Activated CD4-positive, alpha-beta T cell treated with anti-CD3 and anti-CD28 coated beads, Interleukin-2, amount 50 U/mL, for 4 hours (primary cell): ENCODE data around the gene RNF43.

Experiments used
- DNase-seq, 2 experiments: peaks; one replicate each; pipeline ENCODE4 v3.0.0-alpha.2; 2020

Gene RNF43

DNA sequence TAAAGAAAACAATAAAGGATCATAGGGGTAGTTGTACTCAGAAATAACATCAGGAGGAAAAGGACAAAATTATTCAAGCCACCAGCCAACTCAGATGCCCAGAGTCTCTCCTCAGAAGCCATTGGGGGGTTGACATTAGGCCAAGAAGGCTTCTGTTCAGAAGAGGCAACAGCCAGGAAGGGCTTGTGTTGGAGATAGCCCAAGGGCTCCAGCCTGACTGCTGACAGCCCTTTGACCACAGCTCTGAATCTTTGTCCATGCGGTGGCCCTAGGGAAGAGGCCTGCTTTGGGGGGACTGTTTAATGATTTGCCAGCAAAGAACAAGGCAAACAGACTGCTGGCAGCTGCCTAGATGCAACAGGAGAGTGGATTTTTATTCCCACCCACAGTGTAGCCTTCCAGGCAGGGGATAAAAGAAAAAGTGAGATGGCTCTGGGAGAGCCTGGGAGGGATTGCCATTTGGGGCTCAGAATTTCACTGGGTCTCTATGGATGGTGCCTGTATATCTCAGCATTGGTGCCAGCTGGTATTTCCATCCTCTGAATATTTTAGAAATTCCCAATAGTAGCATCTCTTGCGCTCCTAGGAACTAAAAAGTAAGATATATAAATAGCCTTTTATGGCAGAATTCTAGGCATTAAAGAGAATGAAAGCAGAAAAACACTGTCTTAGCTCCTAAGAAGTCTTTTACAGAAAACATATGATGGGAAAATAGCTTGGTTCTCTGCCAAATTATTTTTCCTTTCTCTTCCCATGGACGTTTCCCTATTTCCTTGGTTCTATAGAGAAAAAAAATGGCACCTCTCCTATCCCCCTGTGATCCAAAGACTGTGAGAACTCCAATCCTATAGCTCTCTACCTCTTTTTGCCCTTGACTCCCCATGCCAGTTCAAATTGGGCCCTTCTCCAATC, 36.0 kb downstream of the RNF43 start:
- DNase-seq, result no peak

DNA sequence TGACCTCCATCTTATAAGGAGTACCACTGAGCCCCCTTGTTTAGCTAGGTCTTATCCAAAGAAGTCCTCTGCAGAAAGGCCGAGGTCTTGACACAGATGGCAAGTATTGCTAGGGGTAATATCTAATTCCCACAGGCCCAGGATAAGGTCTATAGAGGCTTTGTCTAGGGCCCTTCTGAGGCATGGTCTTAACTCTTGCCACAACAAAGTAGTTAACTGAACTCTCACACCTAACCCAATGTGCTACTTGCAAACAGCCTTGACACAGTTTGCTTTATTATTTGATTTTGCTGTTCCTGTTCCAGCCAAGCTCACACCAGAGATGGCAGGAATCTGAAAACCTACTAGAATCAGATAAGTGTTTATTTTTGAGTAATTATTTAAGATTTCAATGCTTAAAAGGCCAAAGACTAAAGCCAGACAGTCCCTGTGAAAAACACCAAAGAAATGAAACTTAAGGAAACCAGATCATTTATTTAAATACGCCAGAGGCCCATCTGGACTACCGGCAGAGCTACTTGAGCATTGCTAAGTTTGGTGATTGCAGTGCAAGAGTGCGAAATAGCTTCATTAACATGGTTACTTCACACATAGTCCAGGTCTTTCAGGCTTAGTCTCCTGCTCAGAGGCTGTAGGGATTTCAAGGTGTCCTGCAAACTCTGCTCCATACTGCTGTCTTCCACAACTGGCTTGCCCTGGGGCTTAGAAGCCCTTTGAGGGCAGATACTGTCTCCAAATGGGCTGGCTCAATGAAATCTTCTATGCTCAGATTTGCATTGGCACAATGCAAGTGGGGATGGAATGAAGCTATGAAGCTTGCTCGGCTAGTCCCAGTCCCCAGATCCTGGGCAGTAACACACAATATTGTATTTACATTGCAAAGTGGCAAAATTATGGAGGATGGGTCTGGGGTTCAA, 36.9 kb downstream of the RNF43 start:
- no peak for DNase-seq

DNA sequence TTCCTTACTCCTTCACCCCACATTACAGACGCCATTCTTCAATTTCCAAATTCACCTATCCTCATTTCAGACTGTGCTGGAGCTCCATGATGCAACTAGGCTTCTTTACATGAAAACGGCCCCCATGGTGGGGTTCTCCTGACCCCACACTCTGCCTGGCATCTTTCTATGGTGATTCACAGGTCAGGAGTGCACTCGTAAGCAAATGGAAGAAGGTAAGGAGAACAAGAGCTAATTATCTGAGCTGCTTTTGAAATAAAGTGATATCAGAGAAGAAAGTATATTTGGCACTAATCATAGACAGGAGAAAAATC, 37.9 kb downstream of the RNF43 start:
- DNase-seq, result no peak

- DNase-seq, result no peak
Observed at GRCh38 chr17:58378733-58379510, 38.4 kb downstream of the RNF43 start.

DNA sequence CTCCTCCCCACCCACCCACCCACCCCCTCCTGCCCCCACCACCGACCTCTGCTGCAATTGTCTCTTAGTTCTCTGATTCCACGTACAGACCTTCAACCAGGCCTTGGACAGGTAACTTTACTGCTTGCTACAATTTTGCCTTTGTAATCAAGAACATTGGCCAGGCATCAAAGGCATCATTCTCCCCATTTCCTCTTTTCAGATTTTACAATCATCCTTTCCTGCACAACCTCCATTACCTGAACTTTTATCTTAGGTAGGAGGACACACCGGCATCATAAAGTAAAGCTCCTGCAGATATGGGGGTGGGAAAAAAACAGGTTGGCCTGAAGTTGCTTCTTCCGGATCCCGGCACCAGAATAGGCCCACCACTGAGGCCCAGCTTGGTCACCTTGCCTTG, 39.7 kb downstream of the RNF43 start:
- no peak for DNase-seq

DNA sequence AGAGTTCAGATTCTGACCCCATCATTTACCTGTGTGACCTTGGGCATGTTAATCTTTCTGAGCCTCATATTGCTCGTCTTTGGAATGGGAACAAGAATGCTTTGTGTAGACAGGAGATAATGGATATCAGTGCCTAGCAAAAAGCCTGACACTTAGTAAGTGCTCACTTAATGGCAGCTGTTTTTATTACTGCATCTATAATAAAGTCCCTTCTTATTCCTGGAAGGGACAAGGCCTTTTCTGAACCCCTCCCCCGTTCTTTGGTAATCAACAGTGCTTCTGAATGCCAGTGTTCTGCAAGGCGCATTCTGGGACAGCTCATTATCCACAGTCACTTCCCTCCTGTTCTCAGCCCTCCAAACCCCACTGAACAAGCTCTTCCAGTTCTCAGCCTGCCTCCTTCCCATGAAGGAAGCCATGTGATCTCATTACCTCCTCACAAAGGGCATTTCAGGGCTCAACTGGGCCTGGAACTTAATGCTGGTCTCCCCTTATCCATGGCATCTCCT, 40.2 kb downstream of the RNF43 start:
- DNase-seq, result no peak

DNA sequence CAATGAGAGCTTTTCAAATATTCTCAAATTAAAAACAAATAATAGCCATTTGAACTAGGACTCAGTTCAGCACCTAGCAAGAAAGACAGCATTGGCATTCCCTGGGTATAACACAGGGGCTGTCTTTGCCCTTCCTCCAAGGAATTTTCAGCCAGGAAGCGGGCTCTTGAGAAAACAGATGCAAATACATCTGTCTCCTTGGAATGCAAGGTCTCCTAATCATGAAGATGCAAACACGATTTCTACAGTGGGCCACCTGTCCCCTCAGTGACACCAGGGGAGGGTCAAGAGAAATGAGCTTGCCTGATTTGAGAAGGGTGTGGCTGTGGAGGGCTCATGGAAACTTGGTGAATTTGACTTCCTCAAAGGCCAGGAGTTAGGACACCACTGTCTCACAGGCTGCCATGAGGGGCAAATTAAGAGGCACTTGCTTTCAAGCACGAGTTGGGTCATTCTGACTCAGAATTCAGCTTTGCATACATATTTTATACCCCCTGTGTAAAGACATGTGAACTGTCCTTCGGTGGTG, 40.8 kb downstream of the RNF43 start:
- no peak for DNase-seq

DNA sequence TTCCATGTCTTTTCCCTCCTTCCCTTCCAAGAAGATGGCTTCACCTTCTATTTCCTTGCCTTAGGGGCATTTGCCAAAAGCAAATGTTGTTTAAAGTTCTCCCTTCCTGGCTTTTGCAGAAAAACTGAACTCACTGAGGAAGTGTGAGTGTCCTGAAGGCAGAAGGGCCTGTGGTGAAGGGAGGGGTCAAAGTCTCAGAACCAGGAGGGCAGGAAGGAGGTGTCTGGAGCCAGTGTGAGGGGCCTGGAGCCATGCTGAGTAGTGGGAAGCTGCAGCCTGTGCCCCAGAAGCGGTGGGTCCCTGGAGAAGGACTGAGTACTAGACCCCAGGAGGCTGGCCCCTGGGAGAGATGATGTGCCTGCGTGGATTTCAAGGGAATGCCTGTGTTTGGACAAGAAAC, 41.5 kb downstream of the RNF43 start:
- DNase-seq, result no peak

GRCh38 chr17:58375256-58375655, 42.1 kb downstream of the RNF43 start:
- no peak for DNase-seq

DNA sequence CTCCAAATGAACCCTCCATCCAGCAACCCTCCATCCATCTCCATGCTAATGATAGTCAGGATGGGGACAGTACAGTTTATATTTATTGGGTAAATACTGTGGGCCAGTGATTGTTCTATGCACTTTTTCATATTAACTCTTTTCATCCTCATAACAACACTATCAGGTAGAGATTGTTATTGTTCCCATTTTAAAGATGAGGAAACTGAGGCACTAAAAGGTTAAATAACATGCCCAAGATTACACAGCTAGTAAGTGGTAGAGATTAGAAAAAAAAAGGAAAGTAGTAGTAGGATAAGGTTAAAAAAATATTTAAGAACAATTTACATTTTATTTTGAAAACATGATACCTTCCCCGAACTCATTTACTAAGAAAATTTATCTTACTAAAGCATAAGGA, 43.4 kb downstream of the RNF43 start:
- no peak for DNase-seq

GRCh38 chr17:58373003-58373402, 44.3 kb downstream of the RNF43 start:
- no peak for DNase-seq

DNA sequence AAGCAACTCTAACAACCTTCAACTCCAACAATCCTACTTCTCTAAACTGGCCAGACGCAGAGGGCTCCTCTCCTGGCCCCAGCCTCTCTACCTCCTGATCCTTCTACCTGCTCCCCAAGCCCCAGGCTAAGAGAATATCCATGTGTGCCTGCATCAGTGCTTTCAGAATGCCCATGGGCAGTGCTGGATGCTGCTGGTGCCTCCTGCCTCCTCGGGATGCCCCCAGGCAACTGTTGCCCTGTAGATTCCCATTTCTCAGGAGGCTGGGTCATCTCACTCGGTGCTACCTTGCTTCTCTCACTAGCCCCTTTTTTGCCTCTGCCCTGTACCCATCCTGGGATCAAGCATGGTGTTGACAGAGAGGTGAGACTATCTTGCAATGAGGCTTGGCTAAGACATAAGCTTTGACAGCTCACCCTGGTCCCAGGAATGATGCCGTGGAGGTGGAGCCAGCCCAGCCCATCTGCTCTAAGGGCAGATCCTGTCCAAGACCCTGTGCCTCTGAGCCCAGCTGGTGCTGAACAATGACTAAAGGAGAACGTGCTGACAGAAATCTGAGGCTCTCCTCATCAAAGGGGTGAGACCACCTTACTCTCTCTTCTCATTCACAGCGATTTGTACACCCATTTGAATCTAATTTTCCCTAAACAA, 45.9 kb downstream of the RNF43 start:
- DNase-seq, result no peak

DNA sequence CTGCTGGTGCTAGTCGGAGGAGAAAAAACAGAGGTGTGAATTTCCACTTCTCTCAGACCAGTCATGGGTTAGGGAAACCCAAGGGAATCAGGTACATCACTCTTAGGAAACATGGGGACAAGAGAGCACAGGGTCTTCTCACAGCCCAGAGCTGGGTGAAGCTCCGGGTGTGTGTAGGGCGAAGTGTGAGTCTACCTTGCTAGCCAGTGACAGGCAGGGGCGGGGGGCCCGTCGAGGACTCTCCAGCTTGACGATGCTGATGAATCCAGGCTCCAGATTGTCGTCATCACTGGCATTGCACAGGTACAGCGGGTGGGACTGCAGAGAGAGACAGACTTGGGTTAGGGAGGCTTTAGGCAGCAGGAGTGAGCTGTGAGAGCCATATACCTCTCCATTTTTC, 46.6 kb downstream of the RNF43 start:
- no peak for DNase-seq

GRCh38 chr17:58370309-58370708, 47.0 kb downstream of the RNF43 start:
- no peak for DNase-seq

GRCh38 chr17:58369214-58370031, 47.9 kb downstream of the RNF43 start:
- DNase-seq, result no peak

- DNase-seq, result no peak
Observed at GRCh38 chr17:58368860-58369213, 48.5 kb downstream of the RNF43 start.
